ENCODE data around the gene MPRIP.

DNA sequence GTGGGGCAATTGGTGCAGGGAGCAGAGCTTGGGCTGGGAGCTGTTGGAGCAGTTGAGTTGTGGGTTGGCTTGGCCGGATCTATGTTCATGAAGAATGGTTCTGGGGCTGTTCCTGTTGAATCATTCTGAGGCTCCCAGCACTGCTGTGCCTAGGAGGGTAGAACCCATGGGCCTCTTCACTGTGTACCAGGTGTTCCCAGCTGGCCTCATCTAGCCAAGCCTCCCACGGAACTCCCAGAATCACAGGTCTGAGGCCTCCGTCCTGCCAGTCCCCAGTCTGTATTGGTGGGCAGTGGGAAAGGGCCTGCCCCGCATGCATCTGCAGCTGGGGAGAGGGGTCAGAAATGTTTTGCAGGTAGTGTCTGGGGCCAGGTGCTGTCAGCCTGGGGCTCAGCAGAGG lies 74.1 kb downstream of the MPRIP start:
- TF ChIP-seq, protein P1, sequence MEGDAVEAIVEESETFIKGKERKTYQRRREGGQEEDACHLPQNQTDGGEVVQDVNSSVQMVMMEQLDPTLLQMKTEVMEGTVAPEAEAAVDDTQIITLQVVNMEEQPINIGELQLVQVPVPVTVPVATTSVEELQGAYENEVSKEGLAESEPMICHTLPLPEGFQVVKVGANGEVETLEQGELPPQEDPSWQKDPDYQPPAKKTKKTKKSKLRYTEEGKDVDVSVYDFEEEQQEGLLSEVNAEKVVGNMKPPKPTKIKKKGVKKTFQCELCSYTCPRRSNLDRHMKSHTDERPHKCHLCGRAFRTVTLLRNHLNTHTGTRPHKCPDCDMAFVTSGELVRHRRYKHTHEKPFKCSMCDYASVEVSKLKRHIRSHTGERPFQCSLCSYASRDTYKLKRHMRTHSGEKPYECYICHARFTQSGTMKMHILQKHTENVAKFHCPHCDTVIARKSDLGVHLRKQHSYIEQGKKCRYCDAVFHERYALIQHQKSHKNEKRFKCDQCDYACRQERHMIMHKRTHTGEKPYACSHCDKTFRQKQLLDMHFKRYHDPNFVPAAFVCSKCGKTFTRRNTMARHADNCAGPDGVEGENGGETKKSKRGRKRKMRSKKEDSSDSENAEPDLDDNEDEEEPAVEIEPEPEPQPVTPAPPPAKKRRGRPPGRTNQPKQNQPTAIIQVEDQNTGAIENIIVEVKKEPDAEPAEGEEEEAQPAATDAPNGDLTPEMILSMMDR (IDR thresholded peaks at IDR 0.05; ENCODE audit: extremely low read depth in 1 of 2, insufficient read depth in 1 of 2, low read depth in 1 of 2, low read length in 2 of 2), result no peak
- TF ChIP-seq EZH2 (IDR thresholded peaks at IDR 0.05; ENCODE audit: borderline replicate concordance, low read depth, low read length, severe bottlenecking) (no peak), POLR2A (IDR thresholded peaks at IDR 0.05; ENCODE audit: low read depth, low read length) (no peak), POLR2AphosphoS5 (IDR thresholded peaks at IDR 0.05; ENCODE audit: insufficient read depth, low read depth, low read length) (no peak), FOS (IDR thresholded peaks at IDR 0.05; ENCODE audit: borderline replicate concordance, insufficient read depth, low read length) (no peak), GATA2 (IDR thresholded peaks at IDR 0.05; ENCODE audit: insufficient read depth, insufficient read length, low read depth, low read length) (no peak)
- TF ChIP-seq, protein P2, sequence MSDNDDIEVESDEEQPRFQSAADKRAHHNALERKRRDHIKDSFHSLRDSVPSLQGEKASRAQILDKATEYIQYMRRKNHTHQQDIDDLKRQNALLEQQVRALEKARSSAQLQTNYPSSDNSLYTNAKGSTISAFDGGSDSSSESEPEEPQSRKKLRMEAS (IDR thresholded peaks at IDR 0.05; ENCODE audit: insufficient read depth, insufficient read length), result no peak

Data from endothelial cell of umbilical vein (primary cell).